Anterior cingulate cortex (tissue), 58 donors: ENCODE measurements around the gene MS4A18.
A peak's percentile ranks its signal among the peaks of the same experiment; 100 is the strongest.

Source experiments
- DNase-seq, 58 donors: peaks; one replicate each; lab custom pipeline; 2025; lab: John Stamatoyannopoulos, UW

MS4A18 gene

GRCh38 chr11:60785136-60785535, 60.6 kb downstream of the MS4A18 start, which contains the start of gene MS4A10:
TSS of gene MS4A10 (plus strand) at chr11:60785333. CDS start at chr11:60790336, 5,003 bp downstream.
- no peak for DNase-seq

GRCh38 chr11:60785806-60786361, 61.4 kb downstream of the MS4A18 start:
- peak in 29 of 58 donors; percentile 3 to 59 (median 22) for DNase-seq

- DNase-seq: peak in 1 of 58 donors; percentile 3
Observed at GRCh38 chr11:60786811-60787567, 62.5 kb downstream of the MS4A18 start.

- no peak for DNase-seq
Observed at GRCh38 chr11:60788401-60789125, 64.0 kb downstream of the MS4A18 start.

GRCh38 chr11:60790726-60791125, 66.2 kb downstream of the MS4A18 start:
- no peak for DNase-seq

- no peak for DNase-seq
Observed at GRCh38 chr11:60791153-60791933, 66.8 kb downstream of the MS4A18 start.

- no peak for DNase-seq
Observed at GRCh38 chr11:60792521-60792920, 68.0 kb downstream of the MS4A18 start.
